HG03558 (cell line): ENCODE measurements around the gene PNMA8A.

Experiments used
- ATAC-seq: cut with Tn5 transposase; IDR thresholded peaks from one replicate; pipeline ENCODE4 v1.9.1; 2021; ENCODE audit warnings: moderate number of reproducible peaks; ENCODE audit not compliant: unreplicated experiment; ENCODE audit errors: extremely low read depth

Gene PNMA8A

DNA sequence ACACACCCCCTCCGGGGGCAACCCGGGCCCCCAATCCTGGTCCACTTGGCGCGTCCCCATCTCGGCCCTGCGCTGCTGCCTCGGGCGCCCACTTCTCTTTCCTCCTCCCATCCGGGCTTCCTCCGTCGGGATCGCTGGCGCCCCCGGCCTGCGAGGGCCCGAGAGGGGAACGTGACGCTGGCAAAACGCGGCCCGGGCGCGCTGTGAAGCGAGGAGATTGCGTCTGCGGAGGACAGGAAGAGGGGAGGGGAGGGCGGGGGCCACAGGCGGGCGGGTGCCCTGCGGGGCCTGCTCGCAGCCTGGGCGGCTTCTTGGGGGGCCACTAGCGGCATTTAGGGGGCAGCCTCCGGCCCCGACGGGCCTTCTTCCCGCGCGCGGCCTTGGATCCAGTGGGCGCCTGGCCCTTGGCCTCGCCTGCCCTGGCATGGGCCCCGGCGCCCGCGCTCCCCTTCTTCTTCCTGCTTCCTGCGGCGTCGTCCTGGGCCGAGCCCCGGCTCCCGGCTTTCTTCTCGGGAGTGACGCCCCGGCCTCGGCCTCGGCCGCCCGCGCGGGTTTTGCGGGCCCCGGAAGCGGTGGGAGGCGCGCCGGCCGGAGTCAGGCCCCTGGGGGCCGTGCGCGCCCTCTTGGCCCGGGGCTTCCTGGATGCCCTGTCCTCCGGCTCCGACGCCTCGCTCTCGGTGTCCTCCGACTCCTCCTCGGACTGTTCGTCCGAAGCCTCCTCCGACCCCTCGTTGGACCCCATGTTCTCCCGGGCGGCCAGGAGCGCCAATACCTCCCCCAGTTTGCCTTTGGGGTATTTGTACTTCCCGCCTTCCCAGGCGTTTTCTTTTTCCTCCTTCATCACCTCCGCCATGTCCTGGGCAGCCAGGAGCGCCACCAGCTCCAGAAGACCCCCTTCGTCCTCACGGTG lies 22.1 kb upstream of the PNMA8A start:
- ATAC-seq: no peak

GRCh38 chr19:46492841-46493235 lies 21.5 kb upstream of the PNMA8A start:
- ATAC-seq: no peak

DNA sequence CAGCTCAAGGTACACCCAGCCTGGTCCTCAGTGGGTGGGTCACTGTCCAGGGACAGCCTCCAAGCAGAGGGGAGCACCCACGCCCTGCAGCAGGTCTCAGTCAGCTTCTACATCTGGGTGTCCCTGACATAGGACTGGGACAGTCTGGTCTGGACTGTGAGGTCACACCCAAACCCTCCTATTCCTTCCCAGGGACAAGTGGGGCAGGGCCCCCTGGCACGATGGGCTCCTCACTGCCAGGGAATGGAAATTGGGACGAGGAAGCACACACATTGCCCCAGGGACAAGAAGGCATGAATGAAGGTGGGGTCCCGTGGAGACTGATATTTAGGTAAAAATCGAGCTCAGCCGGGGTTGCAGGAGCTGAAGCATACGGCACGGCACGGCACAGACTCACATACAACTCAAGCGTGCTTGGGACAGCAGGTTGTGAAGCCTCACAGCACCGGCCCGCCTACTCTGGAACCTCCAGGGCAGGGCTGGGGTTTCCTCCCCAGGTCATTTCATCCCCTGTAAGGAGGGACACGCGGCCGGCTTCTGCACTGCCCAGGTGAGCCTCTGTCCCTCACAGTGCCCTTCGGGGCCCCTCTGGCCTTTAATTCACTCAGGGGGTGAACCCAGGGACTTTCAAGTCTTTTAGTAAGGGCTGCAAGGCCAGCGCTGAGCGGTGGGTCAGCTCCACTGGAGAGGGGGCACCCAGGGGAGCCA lies 20.8 kb upstream of the PNMA8A start:
- no peak for ATAC-seq

GRCh38 chr19:46490774-46491173 lies 19.4 kb upstream of the PNMA8A start:
- ATAC-seq: no peak

DNA sequence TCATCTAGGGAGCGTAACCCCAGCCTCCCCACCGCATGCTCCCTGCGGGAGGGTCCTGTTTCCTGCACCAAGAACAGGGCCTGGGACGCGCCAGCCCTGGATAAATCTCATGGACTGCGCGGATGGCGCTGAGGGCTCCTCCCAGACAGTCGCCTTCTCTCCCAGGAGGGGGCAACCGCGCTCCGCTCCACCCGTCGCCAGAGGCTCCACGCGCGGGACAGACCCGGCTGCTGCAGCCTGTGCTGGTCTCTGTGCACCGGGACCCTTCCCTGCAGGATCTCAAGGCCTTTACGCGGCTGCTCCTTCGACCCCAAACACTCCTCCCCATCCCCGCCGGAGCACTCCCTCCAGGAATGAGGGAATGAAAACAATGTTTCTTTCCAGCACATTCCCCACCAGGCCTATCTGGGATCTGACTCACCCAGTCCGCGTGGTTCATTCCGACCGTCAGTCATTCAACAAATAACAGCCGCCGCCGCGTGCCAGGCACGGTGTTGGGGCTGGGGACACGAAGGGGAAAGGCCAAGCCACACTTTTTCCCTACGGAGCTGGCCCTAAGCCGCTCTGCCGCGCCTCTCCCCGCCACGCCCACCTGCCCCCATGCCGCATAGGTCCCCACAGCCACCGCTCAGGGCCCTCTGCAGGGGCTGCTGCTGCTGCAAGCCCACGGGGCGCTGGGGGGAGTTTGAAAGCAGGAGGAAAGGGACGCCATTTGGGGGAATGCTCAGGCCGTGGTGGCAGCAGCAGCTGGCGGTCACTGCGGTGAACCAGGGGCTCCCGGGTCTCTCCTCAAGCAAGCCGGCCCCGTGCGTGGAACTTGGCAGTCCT lies 18.3 kb upstream of the PNMA8A start:
- ATAC-seq: no peak

GRCh38 chr19:46488551-46488950 lies 17.2 kb upstream of the PNMA8A start:
- ATAC-seq: no peak

GRCh38 chr19:46487802-46488445 lies 16.6 kb upstream of the PNMA8A start:
- ATAC-seq: no peak

- no peak for ATAC-seq
These were observed 15.9 kb upstream of the PNMA8A start for GRCh38 chr19:46487178-46487801.

DNA sequence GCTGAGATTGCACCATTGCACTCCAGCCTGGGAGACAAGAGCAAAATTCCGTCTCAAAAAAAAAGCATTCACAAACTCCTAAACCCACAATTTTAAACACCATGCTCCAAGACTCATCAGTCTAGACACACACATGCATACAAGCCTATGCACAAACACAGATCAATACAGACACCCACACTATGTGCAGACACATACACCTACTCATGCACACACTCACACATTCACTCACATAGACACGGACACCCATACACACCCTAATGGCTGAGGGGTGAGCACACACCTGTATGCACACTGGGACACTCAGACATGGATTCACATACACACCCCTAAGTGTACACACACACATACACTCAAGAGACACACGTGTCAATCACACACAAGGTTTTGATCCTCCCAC lies 15.0 kb upstream of the PNMA8A start:
- no peak for ATAC-seq

DNA sequence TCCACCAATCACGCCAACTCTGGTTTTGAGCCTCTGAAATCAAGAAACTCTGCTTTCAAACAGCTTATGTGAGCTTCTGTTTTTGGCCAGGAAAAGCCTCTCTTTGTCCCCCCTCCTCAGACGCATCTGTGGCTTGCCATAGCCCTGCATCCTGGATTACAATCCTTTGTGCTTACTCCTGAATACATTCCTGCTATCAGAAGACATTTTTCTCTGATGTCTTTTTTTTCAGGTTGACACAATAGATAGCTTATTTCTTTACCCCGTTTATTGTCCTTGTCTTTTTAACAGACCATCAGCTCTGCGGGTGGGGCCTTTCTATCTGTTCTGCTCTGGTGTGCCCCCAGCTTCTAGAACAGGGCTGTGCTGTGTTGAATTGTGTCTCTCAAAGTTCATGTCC lies 13.3 kb upstream of the PNMA8A start:
- ATAC-seq: no peak

- no peak for ATAC-seq
These were observed 11.3 kb upstream of the PNMA8A start for GRCh38 chr19:46482631-46483030.

DNA sequence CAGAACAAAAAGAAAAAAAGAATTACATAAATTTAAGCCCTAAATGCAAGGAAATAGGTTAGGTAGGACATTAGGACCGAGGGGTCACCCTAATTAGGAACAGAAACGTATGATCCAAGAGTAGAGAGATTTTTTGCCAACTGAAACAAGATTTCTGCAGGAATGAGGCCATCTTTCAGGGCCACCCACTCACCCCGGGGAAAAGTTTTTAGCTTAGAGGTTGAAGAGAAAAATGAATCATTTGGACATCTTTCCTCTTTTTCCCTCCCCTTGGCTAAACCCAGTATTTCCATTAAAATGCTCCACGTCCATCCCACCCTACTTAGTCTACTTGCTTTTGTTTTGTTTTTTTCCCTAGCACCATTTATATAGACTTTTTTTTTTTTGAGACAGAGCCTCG lies 10.6 kb upstream of the PNMA8A start:
- ATAC-seq: no peak

GRCh38 chr19:46481223-46481848 lies 10.0 kb upstream of the PNMA8A start:
- no peak for ATAC-seq

DNA sequence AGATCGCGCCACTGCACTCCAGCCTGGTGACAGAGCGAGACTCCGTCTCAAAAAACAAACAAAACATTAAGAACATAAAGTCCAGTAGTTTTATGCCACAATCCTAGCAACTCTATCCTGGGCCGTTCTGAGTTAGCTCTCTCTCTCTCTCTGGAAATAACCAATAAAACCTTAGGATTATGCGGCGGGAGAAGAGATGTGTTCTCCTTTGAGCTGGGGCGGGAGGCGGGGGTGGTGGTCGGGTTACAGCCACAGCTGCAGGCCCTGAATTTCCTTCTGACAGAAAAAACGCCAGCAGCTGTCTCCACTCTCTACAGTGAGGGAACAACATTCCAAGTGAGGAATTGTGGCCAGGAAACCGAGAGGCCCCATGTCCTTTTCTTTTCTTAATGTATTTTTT lies 9.1 kb upstream of the PNMA8A start:
- ATAC-seq: no peak

DNA sequence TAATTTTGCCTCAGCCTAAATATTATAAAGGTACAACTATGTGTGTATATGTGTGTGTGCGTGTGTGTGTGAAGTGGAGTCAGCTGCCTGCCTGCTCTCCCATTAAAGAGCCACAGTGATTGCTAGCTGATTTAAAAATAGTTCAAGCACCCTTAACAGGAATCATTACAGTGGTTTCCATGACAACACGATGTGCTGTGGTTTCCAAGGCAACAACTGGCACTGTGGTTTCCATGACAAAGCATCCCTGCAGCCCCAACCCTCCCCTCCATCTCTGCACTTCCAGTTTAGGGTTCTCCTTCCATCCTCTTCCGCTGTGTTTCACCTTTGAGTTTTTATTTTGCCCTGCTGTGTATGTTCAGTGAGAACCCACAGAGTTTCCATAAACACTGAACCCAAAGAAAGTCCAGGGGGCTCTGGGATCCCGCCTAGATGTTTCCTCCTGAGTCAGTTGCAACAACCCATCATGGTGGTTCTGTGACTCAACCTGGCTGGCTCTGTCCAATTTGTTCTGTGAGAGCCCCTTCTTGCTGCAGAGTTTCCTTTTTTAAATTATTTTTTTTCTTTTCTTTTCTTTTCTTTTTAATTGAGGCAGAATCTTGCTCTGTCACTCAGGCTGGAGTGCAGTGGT lies 7.1 kb upstream of the PNMA8A start:
- no peak for ATAC-seq

DNA sequence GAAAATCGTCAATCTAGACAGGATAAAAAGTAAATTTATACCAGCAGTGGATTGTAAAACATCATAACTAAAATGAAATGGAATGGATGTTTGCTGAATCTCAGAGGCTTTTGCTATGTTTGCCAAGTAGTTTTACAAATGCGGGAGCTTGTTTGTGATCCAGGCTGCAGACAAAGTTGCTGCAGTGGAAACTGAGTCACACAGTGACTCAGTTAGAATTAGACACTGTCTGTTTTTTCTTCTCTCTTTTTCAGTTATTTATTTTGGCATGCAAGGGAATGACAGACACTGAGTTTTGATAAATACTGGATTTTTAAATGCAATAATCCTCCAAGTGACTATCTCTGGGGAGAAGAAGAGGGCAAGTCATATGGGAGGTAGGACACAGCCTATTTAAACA lies 4.6 kb upstream of the PNMA8A start:
- no peak for ATAC-seq

- ATAC-seq: no peak
These were observed 2.8 kb upstream of the PNMA8A start for GRCh38 chr19:46474211-46474610.

GRCh38 chr19:46472592-46472991 lies 1.2 kb upstream of the PNMA8A start:
- no peak for ATAC-seq
